Measurements from ENCODE around the gene DENND2D. TPM values are rescaled to one million over a fixed set of nuclear protein-coding genes. Genes with fewer than 3 reads are reported as not detected.

DENND2D gene
- total RNA-seq, 1 donor = 4.7 TPM

DNA sequence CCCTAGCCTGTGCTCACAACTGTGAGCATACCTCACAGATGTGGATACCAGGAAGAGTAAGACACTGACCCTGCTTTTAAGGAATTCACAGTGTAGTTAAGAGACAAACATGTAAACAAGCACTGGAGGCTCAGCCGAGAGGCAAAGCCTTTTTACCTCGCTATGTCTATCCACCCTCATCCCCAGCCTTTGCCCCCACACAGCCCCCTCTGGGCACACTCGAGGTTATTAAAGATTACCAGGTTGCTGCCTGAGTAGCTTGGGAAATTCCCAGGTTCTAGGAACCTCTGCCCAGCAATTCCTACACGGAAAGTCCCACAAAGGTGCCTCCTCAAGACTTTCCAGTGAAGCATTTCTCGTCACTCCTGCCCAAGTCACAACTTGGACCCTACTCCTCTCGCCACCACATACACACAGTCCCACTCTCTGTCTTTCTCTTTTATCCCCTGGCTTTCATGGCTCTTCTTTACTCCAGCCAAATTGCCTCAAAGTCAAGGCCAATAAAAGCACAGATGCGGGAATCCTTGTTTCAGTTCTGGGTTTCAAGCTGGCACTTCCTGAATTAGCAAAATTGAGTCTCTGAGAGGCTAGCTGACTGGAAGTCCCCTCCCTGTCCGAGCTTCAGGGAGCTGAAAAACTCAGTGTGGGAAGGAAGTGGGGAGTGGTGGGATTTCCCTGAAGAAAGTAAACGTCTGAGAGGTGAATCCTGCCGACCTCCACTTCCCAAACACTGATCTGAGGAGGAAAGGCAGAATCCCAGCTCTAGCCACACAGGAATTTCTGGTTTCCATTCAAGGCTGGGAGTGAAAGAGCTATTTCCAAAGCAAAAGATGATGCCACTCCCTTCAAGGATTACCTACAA, 7.6 kb downstream of the DENND2D start:
- TF ChIP-seq, protein P1, sequence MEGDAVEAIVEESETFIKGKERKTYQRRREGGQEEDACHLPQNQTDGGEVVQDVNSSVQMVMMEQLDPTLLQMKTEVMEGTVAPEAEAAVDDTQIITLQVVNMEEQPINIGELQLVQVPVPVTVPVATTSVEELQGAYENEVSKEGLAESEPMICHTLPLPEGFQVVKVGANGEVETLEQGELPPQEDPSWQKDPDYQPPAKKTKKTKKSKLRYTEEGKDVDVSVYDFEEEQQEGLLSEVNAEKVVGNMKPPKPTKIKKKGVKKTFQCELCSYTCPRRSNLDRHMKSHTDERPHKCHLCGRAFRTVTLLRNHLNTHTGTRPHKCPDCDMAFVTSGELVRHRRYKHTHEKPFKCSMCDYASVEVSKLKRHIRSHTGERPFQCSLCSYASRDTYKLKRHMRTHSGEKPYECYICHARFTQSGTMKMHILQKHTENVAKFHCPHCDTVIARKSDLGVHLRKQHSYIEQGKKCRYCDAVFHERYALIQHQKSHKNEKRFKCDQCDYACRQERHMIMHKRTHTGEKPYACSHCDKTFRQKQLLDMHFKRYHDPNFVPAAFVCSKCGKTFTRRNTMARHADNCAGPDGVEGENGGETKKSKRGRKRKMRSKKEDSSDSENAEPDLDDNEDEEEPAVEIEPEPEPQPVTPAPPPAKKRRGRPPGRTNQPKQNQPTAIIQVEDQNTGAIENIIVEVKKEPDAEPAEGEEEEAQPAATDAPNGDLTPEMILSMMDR (IDR thresholded peaks at IDR 0.05; ENCODE audit: extremely low read depth, low read depth, low read length) = no peak
- Histone ChIP-seq H4K20me1 (ENCODE audit: insufficient read depth, low read length) (no peaks in the 10 kb centered on the region), H3K4me2 (ENCODE audit: insufficient read depth, low read length) (peak overlapping the region; percentile 33), H3K79me2 (ENCODE audit: insufficient read depth, low read length) (no peaks in the 10 kb centered on the region), H3K9me3 (ENCODE audit: low read depth, low read length) (no peaks in the 10 kb centered on the region), H3K27me3 (ENCODE audit: insufficient read depth, low read length) (no peaks in the 10 kb centered on the region), H3K4me1 (ENCODE audit: insufficient read depth, low read length) (peaks cover 39% of the 10 kb centered on the region), H3K27ac (ENCODE audit: low read depth, low read length) (peak overlapping the region; percentile 66), H3K4me3 (ENCODE audit: insufficient read depth, low read length) (no peak overlapping the region), H2AFZ (ENCODE audit: low read length) (peak overlapping the region; percentile 38), H3K36me3 (ENCODE audit: insufficient read depth, low read length) (peaks cover 12% of the 10 kb centered on the region)
- DNase-seq (ENCODE audit: insufficient read length, low spot score, missing footprints) = peak; percentile 64

- Histone ChIP-seq H3K4me3 (ENCODE audit: insufficient read depth, low read length) (no peak overlapping the region), H3K79me2 (ENCODE audit: insufficient read depth, low read length) (no peaks in the 10 kb centered on the region), H3K27ac (ENCODE audit: low read depth, low read length) (peak overlapping the region; percentile 66), H3K9me3 (ENCODE audit: low read depth, low read length) (no peaks in the 10 kb centered on the region), H4K20me1 (ENCODE audit: insufficient read depth, low read length) (no peaks in the 10 kb centered on the region), H2AFZ (ENCODE audit: low read length) (no peak overlapping the region), H3K4me2 (ENCODE audit: insufficient read depth, low read length) (no peak overlapping the region), H3K36me3 (ENCODE audit: insufficient read depth, low read length) (peaks cover 20% of the 10 kb centered on the region), H3K4me1 (ENCODE audit: insufficient read depth, low read length) (peaks cover 39% of the 10 kb centered on the region), H3K27me3 (ENCODE audit: insufficient read depth, low read length) (no peaks in the 10 kb centered on the region)
- TF ChIP-seq, protein P1 (IDR thresholded peaks at IDR 0.05; ENCODE audit: extremely low read depth, low read depth, low read length) = no peak
- DNase-seq (ENCODE audit: insufficient read length, low spot score, missing footprints) = no peak
Observed at GRCh38 chr1:111192074-111192473, 8.4 kb downstream of the DENND2D start.

- no peak overlapping the region for H2AFZ ChIP-seq (ENCODE audit: low read length)
- peak overlapping the region; percentile 45 for H3K4me2 ChIP-seq (ENCODE audit: insufficient read depth, low read length)
- peak; percentile 96 for DNase-seq (ENCODE audit: insufficient read length, low spot score, missing footprints)
- H3K27me3 ChIP-seq (ENCODE audit: insufficient read depth, low read length) = no peaks in the 10 kb centered on the region
- no peaks in the 10 kb centered on the region for H4K20me1 ChIP-seq (ENCODE audit: insufficient read depth, low read length)
- peak overlapping the region; percentile 66 for H3K27ac ChIP-seq (ENCODE audit: low read depth, low read length)
- peaks cover 26% of the 10 kb centered on the region for H3K36me3 ChIP-seq (ENCODE audit: insufficient read depth, low read length)
- H3K4me1 ChIP-seq (ENCODE audit: insufficient read depth, low read length) = peaks cover 39% of the 10 kb centered on the region
- no peaks in the 10 kb centered on the region for H3K79me2 ChIP-seq (ENCODE audit: insufficient read depth, low read length)
- TF ChIP-seq, protein P1 (IDR thresholded peaks at IDR 0.05; ENCODE audit: extremely low read depth, low read depth, low read length) = no peak
- H3K9me3 ChIP-seq (ENCODE audit: low read depth, low read length) = no peaks in the 10 kb centered on the region
- no peak overlapping the region for H3K4me3 ChIP-seq (ENCODE audit: insufficient read depth, low read length)
Observed at GRCh38 chr1:111191496-111191895, 8.9 kb downstream of the DENND2D start.

- peak; percentile 66 for DNase-seq (ENCODE audit: insufficient read length, low spot score, missing footprints)
- peak overlapping the region; percentile 66 for H3K27ac ChIP-seq (ENCODE audit: low read depth, low read length)
Observed at GRCh38 chr1:111190931-111191451, 9.5 kb downstream of the DENND2D start.

More at GRCh38 chr1:111190931-111191451, 9.5 kb downstream of the DENND2D start:
- Histone ChIP-seq H3K4me1 (ENCODE audit: insufficient read depth, low read length) (peaks cover 39% of the 10 kb centered on the region), H3K79me2 (ENCODE audit: insufficient read depth, low read length) (no peaks in the 10 kb centered on the region), H3K36me3 (ENCODE audit: insufficient read depth, low read length) (peaks cover 31% of the 10 kb centered on the region), H3K9me3 (ENCODE audit: low read depth, low read length) (no peaks in the 10 kb centered on the region), H3K4me2 (ENCODE audit: insufficient read depth, low read length) (peak overlapping the region; percentile 45), H2AFZ (ENCODE audit: low read length) (no peak overlapping the region), H4K20me1 (ENCODE audit: insufficient read depth, low read length) (no peaks in the 10 kb centered on the region), H3K4me3 (ENCODE audit: insufficient read depth, low read length) (no peak overlapping the region), H3K27me3 (ENCODE audit: insufficient read depth, low read length) (no peaks in the 10 kb centered on the region)
- TF ChIP-seq, protein P1 (IDR thresholded peaks at IDR 0.05; ENCODE audit: extremely low read depth, low read depth, low read length) = no peak
